NCI-H2196 treated with DMSO at 0.1 percent for 48 hours (cell line): ENCODE data around the gene SHISAL1.

Source experiments
- DNase-seq: peaks from one replicate; lab custom pipeline; 2025; ENCODE audit not compliant: unreplicated experiment; lab: John Stamatoyannopoulos, UW

Gene SHISAL1

DNA sequence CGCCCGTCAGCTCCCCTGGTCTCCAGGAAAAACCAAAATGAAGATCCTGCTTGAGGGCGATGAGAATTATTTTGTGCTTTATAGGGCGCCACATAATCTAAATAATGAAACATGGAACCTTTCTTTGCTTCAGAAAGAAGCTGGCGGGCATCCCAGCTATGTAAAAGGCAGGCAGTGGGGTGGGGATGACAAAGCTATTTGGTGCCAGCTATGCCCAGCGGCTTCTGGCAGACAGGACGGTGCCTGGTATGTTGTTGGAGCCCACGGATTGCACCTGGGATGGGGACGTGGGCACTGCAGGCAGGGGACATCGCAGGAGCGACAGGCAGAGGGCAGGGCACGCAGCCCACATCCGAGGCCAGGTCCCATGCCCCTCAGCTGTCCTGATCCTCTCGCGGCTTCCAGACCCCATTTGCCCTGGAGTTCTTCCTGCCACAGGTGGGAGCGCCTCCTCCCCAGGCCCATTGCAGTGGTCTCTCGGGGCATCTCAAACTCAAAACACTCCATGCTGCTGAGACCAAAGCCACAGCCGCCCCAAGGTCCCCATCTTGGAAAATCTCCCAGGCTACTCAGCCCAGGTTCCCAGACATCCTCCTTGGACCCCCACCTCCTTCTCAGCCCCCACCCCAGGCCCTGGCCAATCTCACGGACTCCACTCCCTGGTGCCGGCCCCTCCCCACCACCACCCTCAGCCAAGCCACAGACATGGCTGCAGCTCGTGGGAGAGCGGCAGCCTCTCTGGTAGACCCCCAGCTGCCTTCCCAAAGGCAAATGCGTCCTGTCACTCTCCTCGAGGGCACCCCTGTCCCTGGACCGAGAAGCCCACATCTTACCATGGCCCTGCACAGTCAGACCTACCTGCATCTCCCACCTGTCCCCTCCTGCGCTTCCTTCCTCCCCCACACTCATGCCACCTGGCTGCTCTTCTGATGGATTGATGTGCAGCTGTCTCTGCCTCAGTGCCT lies 45.7 kb downstream of the SHISAL1 start:
- no peak for DNase-seq

GRCh38 chr22:44263547-44263946 lies 49.2 kb downstream of the SHISAL1 start:
- no peak for DNase-seq

- no peak for DNase-seq
Measured at GRCh38 chr22:44261861-44262595, 50.7 kb downstream of the SHISAL1 start.

DNA sequence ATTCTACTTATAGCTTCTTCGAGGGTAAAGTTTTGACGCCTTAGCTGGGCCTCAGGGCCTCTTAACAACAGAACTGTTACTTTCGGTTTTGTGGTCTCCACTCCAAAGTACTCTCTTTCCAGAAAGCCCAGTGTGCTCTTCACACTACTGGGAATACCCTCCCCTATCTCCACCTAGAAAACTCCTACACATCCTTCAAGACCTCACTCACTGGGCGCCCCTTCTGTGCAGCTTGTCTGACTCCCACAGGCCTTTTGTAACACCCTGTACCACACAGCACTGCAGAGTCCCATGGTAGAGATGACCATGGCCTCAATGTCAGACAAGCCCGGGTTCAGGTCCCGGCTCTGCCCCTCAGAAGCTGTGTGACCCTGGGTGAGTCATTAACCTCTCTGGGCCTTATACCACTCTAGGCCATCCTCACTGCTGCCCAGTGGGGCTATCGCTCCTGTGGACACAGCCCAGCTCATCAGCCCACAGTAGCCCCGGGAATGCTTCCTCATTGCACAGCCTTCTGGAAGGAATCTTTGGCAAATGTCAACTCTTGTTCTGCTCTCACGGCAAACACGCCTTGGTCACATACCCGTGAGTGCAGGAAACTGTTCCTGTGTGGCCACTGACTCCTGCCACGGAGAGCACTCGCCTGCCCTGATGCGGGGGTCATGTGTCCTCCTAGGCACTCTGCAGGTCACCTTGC lies 51.4 kb downstream of the SHISAL1 start:
- no peak for DNase-seq

DNA sequence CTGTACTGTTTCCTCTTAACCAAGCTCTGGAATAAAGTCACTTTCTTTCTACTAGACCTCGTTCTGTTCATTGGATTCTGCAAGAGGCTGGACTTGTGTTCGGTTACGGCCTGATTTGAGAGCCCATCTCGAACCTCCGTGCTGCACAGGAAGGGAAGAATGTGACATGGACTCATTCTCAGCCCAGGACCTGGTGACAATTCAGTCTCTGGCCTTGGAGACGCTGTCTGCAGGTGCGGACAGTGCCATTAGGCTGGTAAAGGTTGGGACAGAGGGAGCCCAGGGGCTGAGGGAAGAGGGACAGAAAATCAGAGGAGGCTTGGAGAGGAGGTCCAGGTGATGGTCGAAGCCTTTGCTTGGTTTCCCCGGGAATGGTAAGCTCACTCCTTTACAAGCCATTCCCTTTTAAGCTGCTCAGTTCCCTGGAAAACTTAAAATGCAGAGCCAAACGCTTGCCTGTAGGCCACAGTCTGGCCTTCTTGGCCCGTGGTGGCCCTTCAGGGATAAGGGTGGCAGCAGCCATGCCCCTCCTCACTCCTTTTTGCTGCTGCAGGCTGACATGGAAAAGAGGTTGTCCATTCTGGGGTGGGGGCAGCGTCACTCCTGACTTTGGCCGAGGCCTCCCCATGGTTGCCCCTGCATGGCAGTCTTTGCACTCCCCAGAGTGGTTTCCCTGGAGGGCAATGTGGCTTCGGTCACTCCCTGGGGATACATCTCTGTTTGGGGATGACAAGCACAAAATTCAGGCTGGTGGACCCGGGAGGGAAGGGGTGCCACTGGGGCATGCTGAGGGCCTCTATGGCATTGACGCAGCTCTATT lies 52.3 kb downstream of the SHISAL1 start:
- no peak for DNase-seq

DNA sequence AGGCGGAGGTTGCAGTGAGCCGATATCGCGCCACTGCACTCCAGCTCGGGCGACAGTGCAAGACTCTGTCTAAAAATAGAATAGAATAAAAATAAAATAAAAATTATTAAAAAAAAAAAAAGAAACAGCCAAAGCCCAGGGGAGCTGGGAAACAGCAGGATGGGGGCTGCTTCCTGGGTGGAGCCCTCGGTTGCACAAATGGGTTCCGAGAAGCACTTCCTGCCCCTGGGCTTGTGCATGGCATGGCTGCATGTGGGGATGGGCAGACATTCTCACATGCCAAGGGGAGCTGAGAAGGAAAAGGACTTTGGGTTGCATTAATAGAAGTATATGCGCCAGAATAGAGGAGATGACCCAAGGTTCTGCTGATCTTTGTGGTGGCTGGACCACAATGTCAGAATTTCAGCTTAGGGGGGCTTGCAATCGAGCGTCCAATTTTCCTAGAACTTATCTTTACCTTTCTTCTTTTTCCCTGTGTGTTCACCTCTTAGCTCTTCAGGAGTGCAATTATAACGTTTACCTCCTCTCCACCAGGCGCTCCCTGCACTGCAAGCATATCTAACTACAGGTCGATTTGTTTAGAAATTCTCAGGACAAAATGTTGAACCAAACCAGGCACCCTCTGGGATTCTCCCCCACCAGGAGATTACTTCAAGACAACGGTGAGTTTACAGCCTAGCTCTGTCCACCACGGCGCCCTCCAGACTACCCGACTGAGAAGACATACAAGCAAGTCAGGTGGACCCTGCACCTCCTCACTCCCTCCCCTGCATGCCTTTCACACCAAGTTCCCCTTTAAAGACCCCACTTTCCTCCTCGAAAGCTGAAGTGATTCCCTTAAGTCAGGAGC lies 53.2 kb downstream of the SHISAL1 start:
- no peak for DNase-seq

DNA sequence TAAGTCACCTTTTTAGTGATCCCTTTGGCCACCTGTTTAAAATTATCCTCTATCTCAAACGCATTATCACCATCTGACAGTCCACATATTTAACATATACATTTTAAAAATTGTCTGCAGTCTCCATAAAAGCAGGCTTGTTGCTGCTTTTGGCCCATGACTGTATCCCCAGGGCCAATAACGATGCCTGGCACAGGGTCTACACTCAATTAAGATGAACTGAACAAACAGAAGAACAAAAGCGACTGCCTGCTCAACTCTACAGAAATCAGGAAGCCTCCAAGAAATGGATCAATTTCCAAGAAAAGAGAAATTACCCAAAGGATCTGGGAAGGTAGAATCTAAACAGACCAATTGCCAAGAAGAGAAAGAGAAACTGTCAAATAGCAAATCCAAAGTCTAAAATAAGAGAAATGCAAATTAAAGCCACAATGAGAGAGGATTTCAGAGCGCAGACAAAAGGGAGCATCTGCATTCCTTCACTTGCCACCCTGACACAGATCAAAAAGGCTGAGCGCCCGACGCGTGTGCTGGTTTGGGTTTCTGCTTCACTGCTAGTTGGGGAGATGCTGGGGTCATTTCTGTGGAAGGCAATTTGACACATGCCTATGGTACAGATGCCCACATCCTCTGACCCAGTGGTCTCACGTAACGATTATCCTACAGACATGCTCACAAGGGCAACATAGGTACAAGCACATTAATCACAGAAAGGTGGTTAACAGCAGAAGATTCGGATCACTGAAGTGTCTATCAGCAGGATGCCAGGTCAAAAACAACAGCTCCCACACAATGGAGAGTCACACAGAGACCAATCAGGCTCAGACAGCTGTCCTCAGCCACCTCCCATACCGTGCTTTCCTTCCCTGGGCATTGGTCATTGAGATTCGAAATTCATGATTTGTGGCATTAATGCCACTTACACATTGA lies 55.9 kb downstream of the SHISAL1 start:
- DNase-seq: no peak

DNA sequence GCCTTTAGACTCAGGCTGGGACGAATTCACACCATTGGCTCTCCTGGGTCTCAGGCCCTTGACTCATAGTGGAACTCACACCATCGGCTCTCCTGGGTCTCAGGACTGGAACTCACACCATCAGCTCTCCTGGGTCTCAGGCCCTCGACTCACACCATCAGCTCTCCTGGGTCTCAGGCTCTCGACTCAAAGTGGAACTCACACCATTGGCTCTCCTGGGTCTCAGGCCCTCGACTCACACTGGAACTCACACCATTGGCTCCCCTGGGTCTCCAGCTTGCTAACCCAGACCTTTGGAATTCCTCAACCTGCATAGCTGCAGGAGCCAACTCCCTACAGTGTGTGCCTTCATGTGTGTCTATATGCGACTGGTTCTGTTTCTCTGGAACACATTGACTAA lies 56.7 kb downstream of the SHISAL1 start:
- DNase-seq: no peak

DNA sequence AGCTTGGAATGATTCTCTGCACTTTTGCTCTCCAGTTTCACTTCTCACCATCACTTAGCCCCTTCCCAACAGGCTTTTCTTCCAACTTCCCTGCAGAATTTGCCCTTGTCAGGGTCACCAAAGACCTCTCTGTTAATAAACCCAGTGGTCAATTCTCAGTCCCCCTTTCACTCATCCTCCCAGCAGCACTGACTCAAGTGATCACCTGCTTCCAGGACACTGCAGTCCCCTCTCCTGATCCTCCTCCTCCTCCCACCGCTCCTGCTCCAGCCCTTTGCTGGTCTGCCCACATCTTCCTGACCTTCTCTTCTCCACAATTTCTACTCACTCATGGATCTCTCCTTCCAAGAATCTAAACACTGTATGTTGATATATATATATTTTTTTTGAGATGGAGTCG lies 57.9 kb downstream of the SHISAL1 start:
- DNase-seq: no peak

- no peak for DNase-seq
Measured at GRCh38 chr22:44249376-44250147, 63.2 kb downstream of the SHISAL1 start.

DNA sequence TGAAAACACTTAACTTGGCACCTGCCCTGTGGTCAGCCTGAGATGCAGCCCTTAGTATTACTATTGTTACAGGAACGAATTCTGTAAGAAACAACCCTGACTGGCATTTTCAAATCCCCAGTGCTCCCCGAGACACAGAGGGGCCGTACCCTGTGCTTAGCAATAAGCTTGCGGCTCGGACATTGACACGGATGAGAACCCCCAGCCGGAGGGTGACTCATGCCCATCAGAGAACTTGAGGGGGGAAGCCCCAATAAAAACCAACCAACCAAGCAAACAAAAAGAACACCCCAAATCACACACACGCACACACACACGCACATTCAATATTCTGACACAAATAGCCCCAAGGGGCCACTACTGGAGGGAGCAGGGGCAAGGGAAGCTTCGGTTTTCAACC lies 63.8 kb downstream of the SHISAL1 start:
- DNase-seq: no peak

DNA sequence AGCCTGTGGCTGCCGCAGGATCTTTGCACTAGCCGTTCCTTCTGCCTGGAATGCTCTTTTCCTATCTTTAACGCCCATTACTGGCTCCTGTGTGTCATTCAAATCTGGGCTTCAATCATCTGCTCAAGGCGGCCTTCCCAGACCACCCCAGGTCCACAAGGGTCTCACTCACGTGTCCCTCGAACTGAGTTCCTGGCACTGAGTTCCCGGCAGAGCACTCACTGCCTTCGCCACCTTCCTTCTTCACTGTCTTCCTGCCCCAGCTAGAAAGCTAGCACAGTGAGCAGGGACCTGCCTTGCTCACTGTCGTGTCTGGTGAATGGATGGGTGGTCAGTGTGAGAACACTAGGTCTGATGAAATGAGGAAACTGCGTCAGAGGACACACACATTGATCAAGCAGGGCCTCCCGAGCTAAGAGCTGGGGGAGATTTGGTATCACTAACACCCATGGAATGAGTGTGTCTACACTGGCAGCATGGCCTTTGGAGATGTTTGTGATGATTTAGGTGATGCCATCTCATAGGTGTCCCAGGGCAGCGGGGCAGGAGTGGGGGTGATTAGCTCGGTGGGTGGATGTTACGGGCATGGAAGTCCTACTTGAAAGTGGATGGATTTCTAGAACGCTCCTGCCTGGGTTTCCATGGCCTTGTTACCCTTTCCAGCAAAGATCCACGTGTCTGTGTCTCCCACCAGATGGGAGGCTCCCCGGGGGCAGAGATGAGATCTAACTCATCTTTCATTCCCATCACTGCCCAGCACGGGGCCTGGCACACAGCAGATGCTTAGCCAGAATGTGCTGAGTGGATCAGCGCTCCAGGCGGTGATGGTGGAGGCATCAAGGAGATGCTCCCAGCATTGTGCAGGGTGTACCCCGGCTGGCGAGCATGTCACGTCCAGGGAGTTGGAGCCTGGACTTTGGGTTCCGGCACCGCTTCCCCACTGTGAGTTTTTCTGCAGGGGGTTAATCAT lies 64.5 kb downstream of the SHISAL1 start:
- no peak for DNase-seq

DNA sequence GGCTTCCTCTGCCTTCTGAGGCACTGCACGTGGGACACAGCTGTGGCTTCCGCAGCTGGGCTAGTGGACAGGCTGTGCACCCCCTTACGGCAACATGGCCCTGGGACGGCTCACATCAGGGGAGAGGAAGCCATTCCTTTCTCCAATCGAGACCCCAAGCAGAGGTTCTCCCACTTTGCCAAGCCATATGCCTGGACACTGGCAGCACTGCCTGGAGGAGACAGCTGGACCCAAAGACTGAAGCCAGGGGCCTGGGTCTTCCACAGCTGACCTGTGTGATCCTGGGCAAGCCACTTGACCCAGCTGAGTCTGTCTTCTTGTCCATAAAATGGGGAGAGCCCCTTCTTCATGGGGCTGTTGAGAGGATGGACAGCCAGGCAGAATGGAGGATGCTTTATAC lies 65.4 kb downstream of the SHISAL1 start:
- no peak for DNase-seq

- DNase-seq: no peak
Measured at GRCh38 chr22:44246615-44247326, 66.0 kb downstream of the SHISAL1 start.

DNA sequence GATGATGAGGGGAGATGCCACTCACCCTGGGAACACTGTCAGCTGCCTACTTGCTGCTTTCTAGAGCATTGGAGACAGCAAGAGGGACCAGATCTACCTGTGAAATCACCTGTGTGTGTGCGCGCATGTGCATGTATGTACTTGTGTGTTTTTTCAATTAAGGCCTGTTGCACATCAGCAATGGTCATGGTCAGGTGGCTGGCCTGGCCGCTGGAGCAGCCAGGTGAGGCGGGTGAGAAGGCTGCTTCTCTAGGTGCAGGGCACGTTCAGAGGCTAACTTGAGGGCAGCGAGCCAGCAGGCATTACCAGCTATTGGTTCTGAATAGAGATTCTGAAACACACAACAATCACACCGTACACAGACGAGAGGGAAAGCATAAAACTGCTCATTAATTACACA lies 66.9 kb downstream of the SHISAL1 start:
- DNase-seq: no peak

DNA sequence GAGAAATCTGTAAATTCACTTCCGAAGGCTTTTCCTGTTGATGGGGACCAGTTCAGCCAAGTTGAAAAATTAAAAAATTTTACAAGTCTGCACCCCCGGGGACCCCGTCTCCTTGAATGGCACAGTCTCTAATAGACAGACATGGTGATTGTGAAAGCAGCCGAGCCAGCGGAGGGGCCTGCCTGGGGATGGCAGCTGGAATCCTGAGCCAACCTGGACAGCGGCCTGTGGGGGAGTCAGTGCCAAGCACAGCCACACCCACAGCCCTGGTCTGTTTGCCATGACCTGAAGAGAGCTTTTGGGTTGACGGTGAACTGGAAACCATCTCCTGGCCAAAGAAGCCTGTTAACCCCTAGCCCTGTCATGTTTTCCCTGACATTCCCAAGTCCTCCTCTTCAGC lies 67.3 kb downstream of the SHISAL1 start:
- DNase-seq: no peak
